Choroid plexus epithelial cell (primary cell): ENCODE data around the gene UGT1A4.
A peak's percentile ranks its signal among the peaks of the same experiment; 100 is the strongest.
"Not testable (repeated sequence)": the region's sequence is repeated elsewhere in the genome, so short reads cannot be mapped to it uniquely, and the experiment has no call there.

Experiments
- DNase-seq: peaks from one replicate; pipeline ENCODE4 v3.0.0-alpha.2; 2010; ENCODE audit warnings: low read depth
- H3K4me3 ChIP-seq: 2 replicates; pipeline ENCODE4 v1.5.1; 2011; ENCODE audit warnings: low read depth, mild to moderate bottlenecking, control low read depth, low read length, moderate library complexity
- CTCF ChIP-seq: conservative IDR thresholded peaks from 2 replicates; pipeline ENCODE4 v1.5.1; 2011; ENCODE audit warnings: low read depth, mild to moderate bottlenecking, control low read depth, inconsistent platforms, low read length, moderate library complexity

UGT1A4 gene

GRCh38 chr2:233699424-233700027 is 19.0 kb upstream of the UGT1A4 start:
- no peak overlapping the region for H3K4me3 ChIP-seq
- TF ChIP-seq CTCF, result no peak
- no peak for DNase-seq

- H3K4me3 ChIP-seq, result no peak overlapping the region
- peak; percentile 53 for DNase-seq
- TF ChIP-seq CTCF, result no peak
Measured at GRCh38 chr2:233700028-233700635, 18.4 kb upstream of the UGT1A4 start.

GRCh38 chr2:233700842-233701241 is 17.7 kb upstream of the UGT1A4 start:
- H3K4me3 ChIP-seq, DNase-seq: not testable (repeated sequence)

- DNase-seq, result no peak
- H3K4me3 ChIP-seq, result no peak overlapping the region
- TF ChIP-seq CTCF, result no peak
Measured at GRCh38 chr2:233702238-233702637, 16.3 kb upstream of the UGT1A4 start.

GRCh38 chr2:233705911-233706506 is 12.5 kb upstream of the UGT1A4 start:
- H3K4me3 ChIP-seq, result no peak overlapping the region
- peak; percentile 12 for DNase-seq
- no peak for TF ChIP-seq CTCF

GRCh38 chr2:233706720-233707119 is 11.8 kb upstream of the UGT1A4 start:
- peak; percentile 62 for DNase-seq
- no peak for TF ChIP-seq CTCF
- no peak overlapping the region for H3K4me3 ChIP-seq

GRCh38 chr2:233707940-233708644 is 10.4 kb upstream of the UGT1A4 start:
- H3K4me3 ChIP-seq, result no peak overlapping the region
- no peak for TF ChIP-seq CTCF
- DNase-seq, result peak; percentile 45
